AG04450 (cell line): Measurements from ENCODE around the gene PFKP. TPM values are rescaled to one million over a fixed set of nuclear protein-coding genes. Genes with fewer than 3 reads are reported as not detected.

Source experiments
- CTCF ChIA-PET: fragments of 300-600, 350-600 bp; formaldehyde crosslinking; extraction: SDS; loops from one replicate; lab custom pipeline; 2022; ENCODE audit warnings: antibody characterized with exemption, inconsistent platforms; lab: Charles Lee
- POLR2A ChIA-PET: fragments of 350-600 bp; formaldehyde crosslinking; extraction: SDS; loops from one replicate; lab custom pipeline; 2021; ENCODE audit warnings: antibody characterized with exemption, inconsistent platforms; lab: Yijun Ruan, JAX
- DNase-seq: peaks from one replicate; pipeline ENCODE4 v3.0.0-alpha.2; 2011; ENCODE audit warnings: low read depth, low spot score
- H3K27ac ChIP-seq: one replicate; pipeline ENCODE4 v1.5.1; 2012; ENCODE audit warnings: low read depth, low read length, control low read depth
- H3K27me3 ChIP-seq: one replicate; pipeline ENCODE4 v1.6.0; 2012; ENCODE audit warnings: low read length; ENCODE audit not compliant: control insufficient read depth, insufficient read depth
- H3K4me3 ChIP-seq: 2 replicates; pipeline ENCODE4 v1.5.1; 2011; ENCODE audit warnings: mild to moderate bottlenecking, low read depth, low read length, control low read depth
- H3K9me3 ChIP-seq: 2 replicates; pipeline ENCODE4 v1.5.1; 2012; ENCODE audit warnings: low read length; ENCODE audit not compliant: control insufficient read depth, insufficient read depth
- polyA plus RNA-seq: library from polyadenylated mRNA; depleted of rRNA; stranded (reverse); fragments of >200 nt; gene quantifications from 2 replicates; pipeline ENCODE4 v1.2.3, GENCODE V29; 2011
- TF ChIP-seq, protein P1 (sequence below): IDR thresholded peaks from 2 replicates; pipeline ENCODE4 v1.5.1; 2011; ENCODE audit warnings: low read depth, low read length, control low read depth, inconsistent platforms

The PFKP gene
- polyA plus RNA-seq, 1 experiment = 122 TPM

DNA sequence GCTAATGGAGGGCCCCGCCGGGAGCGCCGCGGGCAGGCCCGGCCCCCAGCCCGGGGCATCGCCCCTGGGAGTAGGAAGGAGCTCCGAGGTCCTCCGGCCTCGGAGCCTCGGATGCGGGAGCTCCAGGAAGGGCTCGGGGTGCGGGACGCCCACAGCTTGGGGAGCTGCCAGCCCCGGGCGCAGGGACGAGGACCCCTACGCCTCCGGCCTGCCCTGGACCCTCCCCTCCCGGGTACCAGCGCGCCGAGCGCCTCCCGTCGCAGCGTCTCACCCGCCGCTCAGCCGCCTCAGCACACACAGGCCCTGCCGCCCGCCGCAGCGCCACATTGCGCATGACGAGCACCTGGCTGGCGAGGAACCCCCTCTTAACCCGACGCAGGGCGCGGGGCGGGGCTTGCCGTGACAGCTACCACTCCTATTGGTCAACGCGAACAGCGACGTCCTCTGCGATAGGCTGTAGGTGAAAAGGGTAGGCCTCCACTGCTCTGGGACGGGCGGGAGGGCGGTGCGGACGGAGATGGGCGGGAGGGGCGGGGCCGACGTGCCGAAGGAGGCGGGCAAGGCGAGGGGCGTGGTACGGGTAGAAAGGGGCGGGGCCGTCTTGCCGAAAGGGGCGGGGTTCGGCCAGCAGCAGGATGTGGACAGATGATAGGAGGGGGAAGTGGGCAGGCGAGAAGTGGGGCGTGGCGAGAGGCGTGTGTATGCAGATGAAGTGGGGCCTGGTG lies 105.3 kb downstream of the PFKP start, which contains the start of gene PITRM1:
PITRM1 (minus strand) TSS at position 337 of the 725 bp plus-strand sequence; CDS start at position 327, 10 bp downstream.
- Histone ChIP-seq H3K27me3 (no peaks in the 10 kb centered on the region), H3K9me3 (peaks cover 8% of the 10 kb centered on the region; the same call in 1 of the 2 replicates), H3K27ac (peak within 1 kb of the TSS; percentile 89), H3K4me3 (peak within 1 kb of the TSS; percentile 82)
- TF ChIP-seq, protein P1, sequence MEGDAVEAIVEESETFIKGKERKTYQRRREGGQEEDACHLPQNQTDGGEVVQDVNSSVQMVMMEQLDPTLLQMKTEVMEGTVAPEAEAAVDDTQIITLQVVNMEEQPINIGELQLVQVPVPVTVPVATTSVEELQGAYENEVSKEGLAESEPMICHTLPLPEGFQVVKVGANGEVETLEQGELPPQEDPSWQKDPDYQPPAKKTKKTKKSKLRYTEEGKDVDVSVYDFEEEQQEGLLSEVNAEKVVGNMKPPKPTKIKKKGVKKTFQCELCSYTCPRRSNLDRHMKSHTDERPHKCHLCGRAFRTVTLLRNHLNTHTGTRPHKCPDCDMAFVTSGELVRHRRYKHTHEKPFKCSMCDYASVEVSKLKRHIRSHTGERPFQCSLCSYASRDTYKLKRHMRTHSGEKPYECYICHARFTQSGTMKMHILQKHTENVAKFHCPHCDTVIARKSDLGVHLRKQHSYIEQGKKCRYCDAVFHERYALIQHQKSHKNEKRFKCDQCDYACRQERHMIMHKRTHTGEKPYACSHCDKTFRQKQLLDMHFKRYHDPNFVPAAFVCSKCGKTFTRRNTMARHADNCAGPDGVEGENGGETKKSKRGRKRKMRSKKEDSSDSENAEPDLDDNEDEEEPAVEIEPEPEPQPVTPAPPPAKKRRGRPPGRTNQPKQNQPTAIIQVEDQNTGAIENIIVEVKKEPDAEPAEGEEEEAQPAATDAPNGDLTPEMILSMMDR = no peak
- POLR2A ChIA-PET = interaction anchor here (0.6 to 1.6 kb wide), 10 partner anchors 9 to 127 kb away, joined by 3 to 7 read pairs (median 3); no protein-coding TSS in a partner anchor
- CTCF ChIA-PET = interaction anchor here (0.6 kb wide), 1 partner anchor 71 kb away, joined by 4 read pairs; no protein-coding TSS in a partner anchor
- DNase-seq = peak; percentile 99

DNA sequence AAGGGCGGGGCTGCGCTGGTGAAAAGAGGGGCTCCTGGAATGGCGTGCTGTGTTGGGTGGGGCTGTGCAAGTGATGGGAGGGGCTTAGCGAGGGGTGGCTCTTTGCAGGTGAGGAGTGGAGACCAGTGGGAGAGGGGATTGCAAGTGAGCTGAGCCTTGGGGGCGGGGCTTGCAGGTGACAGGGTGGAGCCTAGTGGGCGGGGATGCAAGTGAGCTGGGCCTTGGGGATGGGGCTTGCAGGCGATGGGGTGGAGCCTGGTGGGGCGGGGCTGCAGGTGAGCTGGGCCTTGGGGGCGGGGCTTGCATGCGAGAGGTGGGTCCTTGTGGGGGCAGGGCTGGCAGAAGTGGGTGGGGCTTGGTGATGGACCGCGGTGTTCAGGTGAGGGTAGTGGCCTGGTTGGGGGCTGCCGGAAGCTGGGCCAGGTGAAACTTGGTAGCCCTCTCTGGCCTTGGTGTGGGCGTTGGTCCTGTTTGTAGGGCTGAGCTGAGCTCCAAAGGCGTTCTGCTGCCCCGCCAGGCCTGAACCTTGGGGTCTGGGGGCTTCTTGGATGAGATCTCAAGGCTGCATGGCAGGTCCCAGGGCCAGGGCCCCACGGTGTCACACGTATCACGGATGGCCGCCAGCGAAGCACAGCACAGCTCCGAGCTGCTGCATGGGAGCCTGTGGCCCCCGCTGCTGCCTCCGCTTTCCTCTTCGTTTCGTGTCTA lies 106.0 kb downstream of the PFKP start:
- TF ChIP-seq, protein P1 = no peak
- ChIA-PET POLR2A (interaction anchor here (0.6 to 1.6 kb wide), 8 partner anchors 9 to 77 kb away, joined by 3 to 7 read pairs (median 3); no protein-coding TSS in a partner anchor), CTCF (interaction anchor here (0.6 kb wide), 1 partner anchor 72 kb away, joined by 4 read pairs; no protein-coding TSS in a partner anchor)
- no peak for DNase-seq
- peaks cover 8% of the 10 kb centered on the region; the same call in 1 of the 2 replicates for H3K9me3 ChIP-seq
- no peak overlapping the region for H3K27ac ChIP-seq
- no peaks in the 10 kb centered on the region for H3K27me3 ChIP-seq
- peak overlapping the region; percentile 60 for H3K4me3 ChIP-seq

DNA sequence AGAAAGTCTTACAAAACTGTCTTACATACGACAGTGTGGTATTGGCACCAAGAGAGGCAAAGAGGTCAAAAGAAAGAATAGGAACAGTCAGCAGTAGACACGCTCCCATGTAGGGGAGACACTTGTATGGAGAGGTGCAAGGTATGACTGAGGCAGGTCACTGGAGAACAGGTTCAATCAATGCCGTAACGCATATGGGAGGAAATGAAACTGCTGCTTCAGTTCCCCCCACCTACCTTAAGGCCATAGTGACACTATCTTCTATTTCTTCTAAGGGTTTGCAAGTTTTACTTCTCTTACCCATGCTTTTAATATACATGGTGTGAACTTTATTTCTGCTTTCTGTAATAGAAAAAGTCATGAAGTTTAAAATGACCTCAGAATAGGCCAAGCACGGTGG lies 110.7 kb downstream of the PFKP start:
- no peak for DNase-seq
- Histone ChIP-seq H3K9me3 (peaks cover 8% of the 10 kb centered on the region; the same call in 1 of the 2 replicates), H3K27ac (no peak overlapping the region), H3K27me3 (peaks cover 2% of the 10 kb centered on the region), H3K4me3 (no peak overlapping the region)
- TF ChIP-seq, protein P1 = no peak
- ChIA-PET CTCF (no interaction called here), POLR2A (no interaction called here)

DNA sequence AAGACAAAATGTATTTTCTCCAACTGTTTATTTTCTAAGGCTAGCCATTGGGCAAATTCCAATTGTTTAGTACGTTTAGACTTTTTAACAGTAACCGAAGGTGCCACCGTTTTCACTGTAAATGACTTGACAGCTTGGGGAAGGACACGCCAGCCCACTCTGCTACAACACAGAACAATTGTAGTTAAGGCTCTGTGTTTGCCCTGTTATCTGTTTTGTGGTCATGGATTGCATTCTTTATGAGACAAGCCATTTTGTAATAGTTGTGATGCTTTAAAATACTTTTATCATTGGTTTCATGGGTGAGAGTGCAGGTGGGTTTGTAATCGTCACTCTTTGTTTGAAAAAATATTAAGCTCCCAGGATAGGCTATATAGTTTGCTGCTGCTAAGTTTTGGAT lies 111.8 kb downstream of the PFKP start:
- DNase-seq = no peak
- ChIA-PET CTCF (no interaction called here), POLR2A (no interaction called here)
- Histone ChIP-seq H3K27ac (no peak overlapping the region), H3K9me3 (no peaks in the 10 kb centered on the region), H3K27me3 (peaks cover 2% of the 10 kb centered on the region), H3K4me3 (no peak overlapping the region)
- TF ChIP-seq, protein P1 = no peak
